Gastroesophageal sphincter (tissue), 3 donors: ENCODE results near the gene HIP1.
"Not testable (repeated sequence)": the region's sequence is repeated elsewhere in the genome, so short reads cannot be mapped to it uniquely, and the experiment has no call there.

Experiments used
- CTCF ChIP-seq, 4 experiments: fragments of 200-600 bp in 2 of 4; fragments of 450-650 bp in 2 of 4; sonication (generic) in 1 of 4; IDR thresholded peaks; one replicate each; pipeline ENCODE4 v1.5.1; 2017 to 2019; ENCODE audit warnings: antibody characterized with exemption in 4 of 4, mild to moderate bottlenecking in 2 of 4, moderate library complexity in 2 of 4
- EP300 ChIP-seq: sonication (generic); formaldehyde crosslinking; IDR thresholded peaks from one replicate; pipeline ENCODE4 v1.6.1; 2017; ENCODE audit warnings: antibody characterized with exemption, mild to moderate bottlenecking
- POLR2A ChIP-seq, 2 donors: fragments of 450-650 bp; IDR thresholded peaks; one replicate each; pipeline ENCODE4 v1.6.1; 2017; ENCODE audit warnings: antibody characterized with exemption in 2 of 2, mild to moderate bottlenecking in 2 of 2, moderate library complexity in 1 of 2
- POLR2AphosphoS5 ChIP-seq: sonication (generic); formaldehyde crosslinking; IDR thresholded peaks from one replicate; pipeline ENCODE4 v1.6.1; 2017; ENCODE audit warnings: antibody characterized with exemption

GRCh38 chr7:75761801-75762200 is 23.1 kb upstream of the HIP1 start:
- not testable (repeated sequence) for TF ChIP-seq POLR2A (IDR thresholded peaks at IDR 0.05); EP300; CTCF (IDR thresholded peaks at IDR 0.05); POLR2AphosphoS5
